GM12801 (cell line): ENCODE results near the gene SH3RF1.

Source experiments
- CTCF ChIP-seq: IDR thresholded peaks from one replicate; pipeline ENCODE4 v1.5.1; 2011; ENCODE audit warnings: control low read depth; ENCODE audit not compliant: insufficient read length; ENCODE audit errors: extremely low read depth

Gene SH3RF1

GRCh38 chr4:169158046-169158445 is 112.7 kb downstream of the SH3RF1 start:
- no peak for TF ChIP-seq CTCF

GRCh38 chr4:169156392-169156791 is 114.4 kb downstream of the SH3RF1 start:
- TF ChIP-seq CTCF = no peak

GRCh38 chr4:169154121-169154520 is 116.6 kb downstream of the SH3RF1 start:
- TF ChIP-seq CTCF = no peak

GRCh38 chr4:169153481-169154087 is 117.2 kb downstream of the SH3RF1 start:
- no peak for TF ChIP-seq CTCF

- TF ChIP-seq CTCF = no peak
Measured at GRCh38 chr4:169152899-169153298, 117.9 kb downstream of the SH3RF1 start.

- TF ChIP-seq CTCF = no peak
Measured at GRCh38 chr4:169152098-169152497, 118.7 kb downstream of the SH3RF1 start.

- no peak for TF ChIP-seq CTCF
Measured at GRCh38 chr4:169151671-169152070, 119.1 kb downstream of the SH3RF1 start.
